ENCODE data around the gene CCDC9B.

- TF ChIP-seq, protein P1, sequence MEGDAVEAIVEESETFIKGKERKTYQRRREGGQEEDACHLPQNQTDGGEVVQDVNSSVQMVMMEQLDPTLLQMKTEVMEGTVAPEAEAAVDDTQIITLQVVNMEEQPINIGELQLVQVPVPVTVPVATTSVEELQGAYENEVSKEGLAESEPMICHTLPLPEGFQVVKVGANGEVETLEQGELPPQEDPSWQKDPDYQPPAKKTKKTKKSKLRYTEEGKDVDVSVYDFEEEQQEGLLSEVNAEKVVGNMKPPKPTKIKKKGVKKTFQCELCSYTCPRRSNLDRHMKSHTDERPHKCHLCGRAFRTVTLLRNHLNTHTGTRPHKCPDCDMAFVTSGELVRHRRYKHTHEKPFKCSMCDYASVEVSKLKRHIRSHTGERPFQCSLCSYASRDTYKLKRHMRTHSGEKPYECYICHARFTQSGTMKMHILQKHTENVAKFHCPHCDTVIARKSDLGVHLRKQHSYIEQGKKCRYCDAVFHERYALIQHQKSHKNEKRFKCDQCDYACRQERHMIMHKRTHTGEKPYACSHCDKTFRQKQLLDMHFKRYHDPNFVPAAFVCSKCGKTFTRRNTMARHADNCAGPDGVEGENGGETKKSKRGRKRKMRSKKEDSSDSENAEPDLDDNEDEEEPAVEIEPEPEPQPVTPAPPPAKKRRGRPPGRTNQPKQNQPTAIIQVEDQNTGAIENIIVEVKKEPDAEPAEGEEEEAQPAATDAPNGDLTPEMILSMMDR (conservative IDR thresholded peaks at IDR 0.05; ENCODE audit: low read depth, low read length), result no peak
- TF ChIP-seq EZH2phosphoT487 (IDR thresholded peaks at IDR 0.05; ENCODE audit: borderline replicate concordance, low read length) (no peak), EZH2 (IDR thresholded peaks at IDR 0.05; ENCODE audit: low read length, unreplicated experiment) (no peak)
Measured at GRCh38 chr15:40380636-40381035, 39.9 kb upstream of the CCDC9B start.
